ENCODE measurements around the gene SPTA1. TPM values are rescaled to one million over a fixed set of nuclear protein-coding genes. Genes with fewer than 3 reads are reported as not detected.

Gene SPTA1
- total RNA-seq, 4 donors from 2014 or later = 0.02 to 0.03 TPM; not detected in 2

DNA sequence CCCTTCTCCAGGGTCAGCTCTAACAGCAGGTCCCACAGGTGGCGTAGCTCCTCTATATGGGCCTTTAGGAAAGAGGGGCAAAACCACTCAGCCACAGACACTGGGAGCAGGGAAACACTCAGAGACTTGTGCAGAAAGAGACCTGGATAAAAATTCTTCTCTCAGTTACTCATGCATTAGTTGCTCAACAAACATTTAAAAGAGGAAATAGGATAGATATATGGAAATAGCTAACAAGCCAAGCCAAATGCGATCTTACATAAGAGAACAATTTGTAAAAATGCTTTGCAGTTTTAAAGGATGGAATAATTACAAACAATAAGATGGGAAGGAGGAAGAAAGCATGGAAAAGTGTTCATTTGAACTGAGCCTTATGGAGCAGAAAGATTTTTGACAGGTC, 4.9 kb downstream of the SPTA1 start:
- Histone ChIP-seq H3K4me3 (no peak overlapping the region), H3K27ac (no peak overlapping the region), H3K9me3 (no peaks in the 10 kb centered on the region), H3K27me3 (no peaks in the 10 kb centered on the region), H3K4me1 (no peaks in the 10 kb centered on the region), H3K36me3 (no peaks in the 10 kb centered on the region)
- TF ChIP-seq, protein P1, sequence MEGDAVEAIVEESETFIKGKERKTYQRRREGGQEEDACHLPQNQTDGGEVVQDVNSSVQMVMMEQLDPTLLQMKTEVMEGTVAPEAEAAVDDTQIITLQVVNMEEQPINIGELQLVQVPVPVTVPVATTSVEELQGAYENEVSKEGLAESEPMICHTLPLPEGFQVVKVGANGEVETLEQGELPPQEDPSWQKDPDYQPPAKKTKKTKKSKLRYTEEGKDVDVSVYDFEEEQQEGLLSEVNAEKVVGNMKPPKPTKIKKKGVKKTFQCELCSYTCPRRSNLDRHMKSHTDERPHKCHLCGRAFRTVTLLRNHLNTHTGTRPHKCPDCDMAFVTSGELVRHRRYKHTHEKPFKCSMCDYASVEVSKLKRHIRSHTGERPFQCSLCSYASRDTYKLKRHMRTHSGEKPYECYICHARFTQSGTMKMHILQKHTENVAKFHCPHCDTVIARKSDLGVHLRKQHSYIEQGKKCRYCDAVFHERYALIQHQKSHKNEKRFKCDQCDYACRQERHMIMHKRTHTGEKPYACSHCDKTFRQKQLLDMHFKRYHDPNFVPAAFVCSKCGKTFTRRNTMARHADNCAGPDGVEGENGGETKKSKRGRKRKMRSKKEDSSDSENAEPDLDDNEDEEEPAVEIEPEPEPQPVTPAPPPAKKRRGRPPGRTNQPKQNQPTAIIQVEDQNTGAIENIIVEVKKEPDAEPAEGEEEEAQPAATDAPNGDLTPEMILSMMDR (IDR thresholded peaks at IDR 0.05 in 4 of 5, conservative IDR thresholded peaks at IDR 0.05 in 1 of 5) = no peak
- no peak for TF ChIP-seq POLR2A (IDR thresholded peaks at IDR 0.05)
- DNase-seq = no peak
- in situ Hi-C loops (cut with MboI; ENCODE audit: low sequenced_read_pairs in 4 of 4) (no loop called here), intact Hi-C loops (cut with DNase I; ENCODE audit: low total_unique reads) (no loop called here)
- no peak for ATAC-seq

DNA sequence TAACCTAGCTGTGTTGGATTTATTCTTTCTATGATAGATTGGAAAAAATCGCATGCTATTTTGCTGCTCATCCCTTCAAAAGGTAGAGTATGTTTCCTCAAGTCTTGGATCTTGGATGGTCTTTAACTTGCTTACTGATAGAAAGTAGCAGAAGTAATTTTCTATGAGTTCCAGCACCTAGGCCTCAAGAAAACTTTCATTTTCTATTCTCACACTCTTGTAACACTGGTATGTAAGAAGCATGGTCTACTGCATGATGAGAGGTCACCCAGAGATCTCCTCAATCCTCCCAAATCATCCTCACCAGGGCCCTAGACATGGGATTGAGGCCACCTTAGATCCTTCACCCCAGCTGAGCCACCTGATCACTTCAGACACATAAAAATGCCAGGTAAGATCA, 7.2 kb downstream of the SPTA1 start:
- intact Hi-C loops (cut with DNase I; ENCODE audit: low total_unique reads) = no loop called here
- Histone ChIP-seq H3K4me3 (no peak overlapping the region), H3K27me3 (no peaks in the 10 kb centered on the region), H3K27ac (no peak overlapping the region), H3K36me3 (no peaks in the 10 kb centered on the region), H3K9me3 (no peaks in the 10 kb centered on the region), H3K4me1 (no peaks in the 10 kb centered on the region)
- in situ Hi-C loops (cut with MboI; ENCODE audit: low sequenced_read_pairs in 4 of 4) = no loop called here
- DNase-seq (no peak), ATAC-seq (no peak)
- TF ChIP-seq, protein P1 (IDR thresholded peaks at IDR 0.05 in 4 of 5, conservative IDR thresholded peaks at IDR 0.05 in 1 of 5) = no peak
- TF ChIP-seq POLR2A (IDR thresholded peaks at IDR 0.05) = no peak

DNA sequence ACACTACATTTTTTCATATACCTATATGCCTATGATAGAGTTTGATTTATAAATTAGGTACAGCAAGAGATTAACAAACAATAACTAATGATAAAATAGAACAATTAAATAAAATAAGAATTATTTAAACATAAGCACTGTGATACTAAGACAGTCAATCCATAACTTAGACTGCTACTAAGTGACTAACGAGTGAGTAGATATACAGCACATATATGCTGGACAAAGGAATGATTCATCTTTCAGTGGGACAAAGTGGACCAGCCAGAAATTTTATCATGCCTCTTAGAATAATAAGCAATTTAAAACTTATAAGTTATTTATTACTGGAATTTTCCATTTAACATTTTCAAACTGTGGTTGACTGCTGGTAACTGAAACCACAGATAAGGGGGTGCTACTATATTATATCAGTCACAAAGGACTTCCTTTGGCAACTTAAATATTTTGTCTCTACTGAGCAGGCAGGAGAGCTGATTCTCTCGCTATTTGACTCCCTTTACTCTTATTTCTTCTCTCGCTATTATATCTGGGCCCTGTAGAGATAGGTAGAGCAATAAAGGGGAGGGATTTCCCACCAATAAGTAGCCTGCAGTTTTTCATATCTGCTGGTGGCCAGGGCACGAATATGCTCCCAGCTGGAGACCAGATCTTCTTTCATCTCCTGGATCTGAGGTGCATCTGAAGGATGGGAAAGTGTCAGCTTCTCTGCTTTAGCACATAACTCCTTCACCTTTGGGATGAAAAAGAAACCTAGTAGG, 10.8 kb downstream of the SPTA1 start:
- in situ Hi-C loops (cut with MboI; ENCODE audit: low sequenced_read_pairs in 4 of 4) = no loop called here
- H3K27ac ChIP-seq = no peak overlapping the region
- no peaks in the 10 kb centered on the region for H3K9me3 ChIP-seq
- intact Hi-C loops (cut with DNase I; ENCODE audit: low total_unique reads) = no loop called here
- H3K27me3 ChIP-seq = no peaks in the 10 kb centered on the region
- TF ChIP-seq, protein P1 (IDR thresholded peaks at IDR 0.05 in 4 of 5, conservative IDR thresholded peaks at IDR 0.05 in 1 of 5) = no peak
- no peak for TF ChIP-seq POLR2A (IDR thresholded peaks at IDR 0.05)
- H3K36me3 ChIP-seq = no peaks in the 10 kb centered on the region
- DNase-seq (no peak), ATAC-seq (no peak)
- no peaks in the 10 kb centered on the region for H3K4me1 ChIP-seq
- H3K4me3 ChIP-seq = no peak overlapping the region

DNA sequence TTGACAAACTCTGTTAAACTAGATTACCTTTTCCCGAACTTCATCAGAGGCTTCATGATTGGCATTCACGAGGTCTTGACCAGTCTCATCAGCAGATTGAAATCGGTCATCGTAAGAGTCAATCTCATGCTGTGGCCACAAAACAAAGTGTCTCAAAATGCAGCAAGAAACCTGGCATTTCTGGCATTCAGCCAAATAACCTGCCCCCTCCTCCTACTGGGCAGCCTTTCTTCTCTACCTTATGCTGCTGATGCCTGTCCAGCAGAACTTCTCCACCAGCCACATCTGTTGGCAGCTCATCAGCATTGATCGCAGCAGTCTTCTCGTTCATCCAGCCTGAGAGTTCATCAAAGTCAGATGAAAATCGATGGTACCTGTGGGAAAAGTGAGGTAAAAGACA, 12.2 kb downstream of the SPTA1 start:
- Histone ChIP-seq H3K4me1 (no peaks in the 10 kb centered on the region), H3K36me3 (no peaks in the 10 kb centered on the region), H3K9me3 (no peaks in the 10 kb centered on the region), H3K27ac (no peak overlapping the region), H3K4me3 (no peak overlapping the region), H3K27me3 (no peaks in the 10 kb centered on the region)
- TF ChIP-seq POLR2A (IDR thresholded peaks at IDR 0.05) = no peak
- TF ChIP-seq, protein P1 (IDR thresholded peaks at IDR 0.05 in 4 of 5, conservative IDR thresholded peaks at IDR 0.05 in 1 of 5) = no peak
- in situ Hi-C loops (cut with MboI; ENCODE audit: low sequenced_read_pairs in 4 of 4) = no loop called here
- ATAC-seq = no peak
- intact Hi-C loops (cut with DNase I; ENCODE audit: low total_unique reads) = no loop called here
- no peak for DNase-seq

DNA sequence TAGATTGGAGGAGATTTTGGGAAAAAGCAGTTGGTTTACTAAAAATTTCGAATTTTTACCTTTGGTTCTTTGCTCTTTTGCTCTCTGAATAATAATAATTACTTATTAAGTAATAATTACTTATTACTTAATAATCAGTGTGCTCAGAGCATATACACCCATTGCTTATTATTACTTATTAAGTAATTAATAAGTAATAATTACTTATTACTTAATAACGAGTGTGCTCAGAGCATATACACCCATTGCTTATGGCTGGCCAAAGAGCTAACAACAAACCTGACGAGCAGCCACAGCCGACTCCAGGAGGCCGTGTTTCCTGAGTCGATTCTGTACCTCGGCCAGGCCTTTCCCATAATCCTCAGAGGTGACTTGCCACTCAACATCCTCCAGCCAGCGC, 20.5 kb downstream of the SPTA1 start:
- Histone ChIP-seq H3K27me3 (no peaks in the 10 kb centered on the region), H3K4me3 (no peak overlapping the region), H3K36me3 (no peaks in the 10 kb centered on the region), H3K27ac (no peak overlapping the region), H3K4me1 (no peaks in the 10 kb centered on the region), H3K9me3 (no peaks in the 10 kb centered on the region)
- no peak for DNase-seq
- TF ChIP-seq, protein P1 (IDR thresholded peaks at IDR 0.05 in 4 of 5, conservative IDR thresholded peaks at IDR 0.05 in 1 of 5) = no peak
- TF ChIP-seq POLR2A (IDR thresholded peaks at IDR 0.05) = no peak
- in situ Hi-C loops (cut with MboI; ENCODE audit: low sequenced_read_pairs in 4 of 4) (no loop called here), intact Hi-C loops (cut with DNase I; ENCODE audit: low total_unique reads) (no loop called here)
- ATAC-seq = no peak
